Mesenchymal stem cell (in vitro differentiated cells and primary cell): ENCODE data around the gene GAS6.

ENCODE experiments used
- DNase-seq: peaks from one replicate; pipeline ENCODE4 v3.0.0-alpha.2; 2013
- H2AFZ ChIP-seq: one replicate; pipeline ENCODE4 v1.6.1; 2013; ENCODE audit warnings: low read depth, mild to moderate bottlenecking, control low read depth, inconsistent platforms, low read length, moderate library complexity
- H2AK5ac ChIP-seq: 2 replicates; pipeline ENCODE4 v1.6.1; 2013; ENCODE audit warnings: low read length, moderate library complexity, mild to moderate bottlenecking, inconsistent platforms; ENCODE audit not compliant: severe bottlenecking
- H2BK120ac ChIP-seq: one replicate; pipeline ENCODE4 v1.6.1; 2013; ENCODE audit warnings: low read depth, mild to moderate bottlenecking, inconsistent platforms, low read length, moderate library complexity
- H2BK12ac ChIP-seq, 2 experiments: one replicate each; pipeline ENCODE4 v1.6.1; 2013; ENCODE audit warnings: inconsistent platforms in 2 of 2, low read length in 2 of 2, mild to moderate bottlenecking in 2 of 2, moderate library complexity in 2 of 2, control low read depth in 1 of 2
- H2BK15ac ChIP-seq: one replicate; pipeline ENCODE4 v1.6.1; 2013; ENCODE audit warnings: mild to moderate bottlenecking, low read depth, inconsistent platforms; ENCODE audit not compliant: poor library complexity, severe bottlenecking
- H2BK5ac ChIP-seq: 2 replicates; pipeline ENCODE4 v1.6.1; 2013; ENCODE audit warnings: low read depth, mild to moderate bottlenecking, low read length, control low read depth, inconsistent platforms; ENCODE audit not compliant: poor library complexity, severe bottlenecking
- H3K14ac ChIP-seq, 2 experiments: one replicate each; pipeline ENCODE4 v1.6.1; 2013; ENCODE audit warnings: inconsistent platforms in 2 of 2, low read length in 2 of 2, control low read depth in 1 of 2, mild to moderate bottlenecking in 1 of 2, moderate library complexity in 1 of 2
- H3K18ac ChIP-seq, 2 experiments: one replicate each; pipeline ENCODE4 v1.6.1; 2013; ENCODE audit warnings: inconsistent platforms in 2 of 2, low read length in 2 of 2, control low read depth in 1 of 2, low read depth in 1 of 2, mild to moderate bottlenecking in 1 of 2
- H3K23ac ChIP-seq, 2 experiments: one replicate each; pipeline ENCODE4 v1.6.1; 2013; ENCODE audit warnings: inconsistent platforms in 2 of 2, low read length in 2 of 2, mild to moderate bottlenecking in 2 of 2, moderate library complexity in 2 of 2, control low read depth in 1 of 2
- H3K27ac ChIP-seq: 2 replicates; pipeline ENCODE4 v1.5.1; 2013; ENCODE audit warnings: mild to moderate bottlenecking, moderate library complexity, low read length, control low read depth, inconsistent platforms; ENCODE audit not compliant: poor library complexity, severe bottlenecking
- H3K27me3 ChIP-seq, 2 experiments: 2 replicates each; pipeline versions ENCODE4 v1.6.1 to v1.7.0; 2013; ENCODE audit warnings: low read length in 2 of 2, mild to moderate bottlenecking in 2 of 2, moderate library complexity in 2 of 2, control low read depth in 1 of 2, inconsistent platforms in 1 of 2; ENCODE audit not compliant: control insufficient read depth in 1 of 2, insufficient read depth in 1 of 2
- H3K36me3 ChIP-seq, 2 experiments: 2 replicates each; pipeline versions ENCODE4 v1.6.1 to v1.7.0; 2013; ENCODE audit warnings: low read length in 2 of 2, control low read depth in 1 of 2, inconsistent platforms in 1 of 2, low read depth in 1 of 2, mild to moderate bottlenecking in 1 of 2; ENCODE audit not compliant: insufficient read depth in 2 of 2, control insufficient read depth in 1 of 2
- H3K4ac ChIP-seq, 2 experiments: one replicate each; pipeline ENCODE4 v1.6.1; 2013; ENCODE audit warnings: inconsistent platforms in 2 of 2, low read length in 2 of 2, mild to moderate bottlenecking in 2 of 2, moderate library complexity in 2 of 2, control low read depth in 1 of 2, low read depth in 1 of 2
- H3K4me1 ChIP-seq: 2 replicates; pipeline ENCODE4 v1.6.1; 2013; ENCODE audit warnings: low read depth, low read length, control low read depth; ENCODE audit not compliant: control insufficient read depth, insufficient read depth
- H3K4me2 ChIP-seq: 2 replicates; pipeline ENCODE4 v1.6.1; 2013; ENCODE audit warnings: low read length, mild to moderate bottlenecking, inconsistent platforms; ENCODE audit not compliant: poor library complexity, severe bottlenecking
- H3K4me3 ChIP-seq, 2 experiments: 2 replicates each; pipeline versions ENCODE4 v1.5.1 to v1.7.0; 2013; ENCODE audit warnings: low read length in 2 of 2, mild to moderate bottlenecking in 2 of 2, control low read depth in 1 of 2, low read depth in 1 of 2; ENCODE audit not compliant: insufficient read depth in 1 of 2
- H3K79me1 ChIP-seq: replicated peaks from 2 replicates; pipeline ENCODE4 v1.6.1; 2013; ENCODE audit warnings: mild to moderate bottlenecking, control low read depth, low read length, inconsistent platforms; ENCODE audit not compliant: poor library complexity, severe bottlenecking
- H3K9ac ChIP-seq: 2 replicates; pipeline ENCODE4 v1.7.0; 2013; ENCODE audit warnings: mild to moderate bottlenecking, low read length, moderate library complexity
- H3K9me3 ChIP-seq: 2 replicates; pipeline ENCODE4 v1.7.0; 2013; ENCODE audit warnings: mild to moderate bottlenecking, low read length; ENCODE audit not compliant: control insufficient read depth
- H4K8ac ChIP-seq: one replicate; pipeline ENCODE4 v1.6.1; 2013; ENCODE audit warnings: inconsistent platforms, mild to moderate bottlenecking, low read length, moderate library complexity
- H4K91ac ChIP-seq: one replicate; pipeline ENCODE4 v1.6.1; 2013; ENCODE audit warnings: mild to moderate bottlenecking, low read length, inconsistent platforms
- WGBS: methylation state at CpG from one replicate; pipeline ENCODE4 v1.1.7; 2013; ENCODE audit warnings: mixed read lengths; 5-methylcytosine and 5-hydroxymethylcytosine counted together

Gene GAS6

GRCh38 chr13:113861433-113862030 lies 2.3 kb downstream of the GAS6 start:
- H3K4me3 ChIP-seq = peak overlapping the region in 1 of 2 experiments; percentile 93
- H2BK120ac ChIP-seq = no peak overlapping the region
- H3K23ac ChIP-seq = no peak overlapping the region
- H3K4me2 ChIP-seq = peak overlapping the region; percentile 87
- peak overlapping the region; percentile 22 to 78 for H3K18ac ChIP-seq
- peak overlapping the region; percentile 58 for H2AK5ac ChIP-seq
- H3K27me3 ChIP-seq = no peaks in the 10 kb centered on the region
- 59% methylated on average over 8 of the region's 12 CpGs for WGBS
- no peak overlapping the region for H2AFZ ChIP-seq
- peak overlapping the region; percentile 18 for H4K91ac ChIP-seq
- H3K4ac ChIP-seq = peak overlapping the region in 1 of 2 experiments; percentile 43
- H3K9me3 ChIP-seq = no peaks in the 10 kb centered on the region
- H2BK15ac ChIP-seq = no peak overlapping the region
- H3K79me1 ChIP-seq = peaks cover 4% of the 10 kb centered on the region
- no peak for DNase-seq
- no peak overlapping the region for H3K9ac ChIP-seq
- H3K36me3 ChIP-seq = peaks cover 32 to 34% of the 10 kb centered on the region in 2 experiments
- H2BK12ac ChIP-seq = peak overlapping the region in 1 of 2 experiments; percentile 15
- H2BK5ac ChIP-seq = no peak overlapping the region
- H3K14ac ChIP-seq = no peak overlapping the region
- H3K4me1 ChIP-seq = peaks cover 37% of the 10 kb centered on the region
- H4K8ac ChIP-seq = no peak overlapping the region
- peak overlapping the region; percentile 83 for H3K27ac ChIP-seq

- Histone ChIP-seq H3K4ac (peak overlapping the region in 1 of 2 experiments; percentile 43), H4K8ac (peak overlapping the region; percentile 88), H3K4me1 (peaks cover 43% of the 10 kb centered on the region), H2AFZ (no peak overlapping the region), H3K14ac (peak overlapping the region in 1 of 2 experiments; percentile 5), H3K23ac (peak overlapping the region in 1 of 2 experiments; percentile 29), H2AK5ac (peak overlapping the region; percentile 84), H3K79me1 (peaks cover 2% of the 10 kb centered on the region), H3K27me3 (no peaks in the 10 kb centered on the region), H3K18ac (peak overlapping the region; percentile 58 to 78), H3K36me3 (peaks cover 37 to 41% of the 10 kb centered on the region in 2 experiments), H3K9ac (no peak overlapping the region), H4K91ac (peak overlapping the region; percentile 37), H2BK5ac (no peak overlapping the region), H3K27ac (peak overlapping the region; percentile 83), H2BK120ac (peak overlapping the region; percentile 9), H3K4me3 (peak overlapping the region in 1 of 2 experiments; percentile 93), H3K4me2 (peak overlapping the region; percentile 8), H2BK15ac (no peak overlapping the region), H2BK12ac (no peak overlapping the region), H3K9me3 (no peaks in the 10 kb centered on the region)
- DNase-seq = no peak
- WGBS = 44% methylated on average over 15 of the region's 15 CpGs
These were observed 3.0 kb downstream of the GAS6 start for GRCh38 chr13:113860665-113861432.

- Histone ChIP-seq H3K4me2 (peak overlapping the region; percentile 6), H3K14ac (no peak overlapping the region), H4K8ac (peak overlapping the region; percentile 10), H3K18ac (peak overlapping the region in 1 of 2 experiments; percentile 0), H3K4ac (peak overlapping the region in 1 of 2 experiments; percentile 7), H2AK5ac (peak overlapping the region; percentile 84), H3K4me3 (no peak overlapping the region), H3K36me3 (peaks cover 44 to 45% of the 10 kb centered on the region in 2 experiments), H2BK120ac (peak overlapping the region; percentile 9), H3K27me3 (no peaks in the 10 kb centered on the region), H2BK5ac (no peak overlapping the region), H3K23ac (no peak overlapping the region), H3K9me3 (no peaks in the 10 kb centered on the region), H4K91ac (peak overlapping the region; percentile 30), H3K4me1 (peaks cover 50% of the 10 kb centered on the region), H3K27ac (peak overlapping the region; percentile 83), H3K79me1 (no peaks in the 10 kb centered on the region), H2AFZ (no peak overlapping the region), H3K9ac (no peak overlapping the region), H2BK15ac (no peak overlapping the region), H2BK12ac (no peak overlapping the region)
- DNase-seq = no peak
- 61% methylated on average over 12 of the region's 12 CpGs for WGBS
These were observed 3.7 kb downstream of the GAS6 start for GRCh38 chr13:113860051-113860664.
